Frontal cortex (tissue), 4 donors: Measurements from ENCODE around the gene DCAF11. TPM values are rescaled to one million over a fixed set of nuclear protein-coding genes. Genes with fewer than 3 reads are reported as not detected.

ENCODE experiments used
- DNase-seq, 2 donors: peaks; one replicate each; pipeline ENCODE4 v3.0.0; 2012; ENCODE audit warnings: low spot score in 2 of 2
- FAIRE-seq: peaks from 2 replicates; lab custom pipeline; 2012; peaks lifted over from hg19 to GRCh38; lab: Jason Lieb, UNC
- total RNA-seq: library from RNA; depleted of rRNA; stranded (reverse); fragments of >200 nt; gene quantifications from one replicate; pipeline ENCODE4 v1.2.3, GENCODE V29; 2014
- donor health status: control.
- donor health status: control.
- donor health status: control.

Gene DCAF11
- total RNA-seq, result 56.7 TPM

DNA sequence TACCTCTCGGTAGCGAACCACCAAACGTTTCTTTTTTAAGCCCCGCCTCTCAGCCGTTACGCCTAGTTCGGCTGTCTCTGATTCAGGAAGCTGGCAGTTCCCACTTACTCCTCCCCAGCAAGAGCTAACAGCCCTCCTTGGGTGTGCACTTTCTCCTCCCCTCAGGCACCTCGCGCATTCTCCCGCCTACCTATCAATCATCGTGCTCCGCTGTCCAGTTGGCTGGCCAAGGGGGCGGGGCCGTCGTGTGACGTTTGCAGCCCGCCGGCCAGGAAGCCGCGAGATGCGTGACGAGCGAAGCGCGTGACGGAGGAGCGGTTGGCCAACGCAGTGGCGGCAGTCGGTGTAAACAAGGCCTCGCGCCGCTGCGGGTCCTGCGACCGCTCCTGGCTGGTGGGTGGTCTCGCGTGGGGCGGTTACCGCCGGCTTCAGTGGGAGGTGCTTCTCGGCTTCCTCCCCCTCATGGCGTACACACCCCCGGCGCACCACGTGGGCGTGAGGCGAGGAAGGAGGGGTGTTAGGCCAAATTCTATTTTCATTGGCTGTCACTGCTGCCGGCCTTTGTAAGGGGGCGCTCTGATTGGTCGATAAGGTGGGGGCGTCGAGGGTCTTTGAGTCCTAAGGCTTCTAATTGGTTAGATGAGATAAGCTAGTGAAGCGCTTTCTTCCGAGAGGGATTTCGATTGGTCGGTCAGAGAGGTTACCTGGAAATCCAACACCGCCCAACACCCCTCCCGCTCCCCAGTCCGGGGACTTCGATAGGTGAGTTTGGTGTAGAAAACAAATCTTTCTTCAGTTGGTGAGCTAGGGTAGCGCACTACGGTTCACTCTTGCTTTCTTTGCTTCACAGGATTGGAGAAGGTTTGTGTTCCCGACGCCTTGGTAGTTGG lies at the start of gene DCAF11, which contains the start of gene NRL:
DCAF11 (plus strand) TSS at position 246 of the 890 bp plus-strand sequence. CDS start 818 bp downstream, outside the sequence.
NRL (minus strand) TSS at position 418 of the 890 bp plus-strand sequence. CDS start 32,101 bp downstream, outside the sequence.
- FAIRE-seq, result peak; percentile 90
- DNase-seq, result peak; percentile 97

DNA sequence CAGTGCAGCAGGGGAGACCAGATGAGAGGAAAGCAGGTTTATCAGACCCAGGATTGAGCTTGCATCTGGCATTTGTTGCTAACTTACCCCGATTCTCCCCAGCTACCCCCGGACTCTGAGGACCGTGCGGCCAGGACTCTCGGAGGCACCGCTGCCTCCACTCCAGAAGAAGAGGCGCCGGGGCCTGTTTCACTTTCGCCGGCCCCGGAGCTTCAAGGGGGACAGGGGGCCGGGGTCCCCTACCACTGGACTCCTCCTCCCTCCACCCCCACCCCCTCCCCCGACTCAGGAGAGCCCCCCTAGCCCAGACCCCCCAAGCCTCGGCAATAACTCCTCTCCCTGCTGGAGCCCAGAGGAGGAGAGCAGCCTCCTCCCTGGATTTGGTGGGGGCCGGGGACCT lies 49.7 kb upstream of the DCAF11 start:
- no peak for FAIRE-seq
- no peak for DNase-seq

DNA sequence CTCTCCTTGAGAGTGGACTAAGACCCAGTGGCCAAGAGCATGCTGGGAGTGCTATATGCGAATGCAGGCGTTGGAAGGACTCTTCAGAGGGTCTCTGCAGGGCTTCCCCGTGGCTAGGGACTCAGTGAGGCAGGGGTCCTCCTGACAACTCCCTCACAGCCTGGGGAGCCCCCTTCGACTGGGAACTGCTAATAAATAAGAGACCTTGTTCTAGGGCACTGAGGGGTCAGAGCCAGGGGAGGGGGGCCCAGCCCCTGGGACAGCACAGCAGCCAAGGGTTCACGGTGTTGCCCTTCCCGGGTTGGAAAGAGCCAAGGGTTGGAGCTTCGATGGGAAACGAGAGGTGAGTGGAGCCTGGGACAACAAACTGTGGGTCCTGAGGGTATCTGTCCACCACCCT lies 49.2 kb upstream of the DCAF11 start:
- FAIRE-seq (no peak), DNase-seq (no peak)

DNA sequence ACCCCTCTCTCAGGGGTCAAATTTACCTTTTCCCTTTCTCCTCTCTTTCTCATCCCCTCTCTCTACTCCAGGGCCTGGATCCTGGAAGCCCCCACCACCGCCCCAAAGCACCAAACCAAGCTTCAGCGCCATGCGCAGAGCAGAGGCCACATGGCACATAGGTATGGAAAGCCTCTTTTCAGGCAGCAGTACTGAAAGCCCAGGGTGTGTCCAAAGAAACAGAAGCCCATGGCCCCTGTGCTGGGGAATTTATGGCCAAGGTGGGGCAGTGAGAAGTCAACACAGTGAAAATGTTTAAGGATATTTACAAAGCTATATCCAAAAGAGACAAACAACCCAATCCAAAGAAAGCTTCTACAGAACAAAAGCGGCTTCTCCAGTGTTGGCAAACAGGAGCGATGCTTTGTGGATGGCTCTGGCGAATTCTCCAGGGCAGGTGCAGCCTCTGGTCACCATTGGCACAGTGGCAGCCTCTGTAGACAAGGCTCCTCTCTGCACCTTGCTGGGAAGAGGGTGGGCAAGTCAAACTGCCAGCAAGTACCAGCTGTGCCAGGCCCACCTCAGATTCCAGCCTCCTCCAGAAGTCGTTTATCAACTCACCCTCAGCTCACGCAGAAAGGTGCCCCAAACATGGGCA lies 48.0 kb upstream of the DCAF11 start:
- no peak for DNase-seq
- FAIRE-seq, result no peak

DNA sequence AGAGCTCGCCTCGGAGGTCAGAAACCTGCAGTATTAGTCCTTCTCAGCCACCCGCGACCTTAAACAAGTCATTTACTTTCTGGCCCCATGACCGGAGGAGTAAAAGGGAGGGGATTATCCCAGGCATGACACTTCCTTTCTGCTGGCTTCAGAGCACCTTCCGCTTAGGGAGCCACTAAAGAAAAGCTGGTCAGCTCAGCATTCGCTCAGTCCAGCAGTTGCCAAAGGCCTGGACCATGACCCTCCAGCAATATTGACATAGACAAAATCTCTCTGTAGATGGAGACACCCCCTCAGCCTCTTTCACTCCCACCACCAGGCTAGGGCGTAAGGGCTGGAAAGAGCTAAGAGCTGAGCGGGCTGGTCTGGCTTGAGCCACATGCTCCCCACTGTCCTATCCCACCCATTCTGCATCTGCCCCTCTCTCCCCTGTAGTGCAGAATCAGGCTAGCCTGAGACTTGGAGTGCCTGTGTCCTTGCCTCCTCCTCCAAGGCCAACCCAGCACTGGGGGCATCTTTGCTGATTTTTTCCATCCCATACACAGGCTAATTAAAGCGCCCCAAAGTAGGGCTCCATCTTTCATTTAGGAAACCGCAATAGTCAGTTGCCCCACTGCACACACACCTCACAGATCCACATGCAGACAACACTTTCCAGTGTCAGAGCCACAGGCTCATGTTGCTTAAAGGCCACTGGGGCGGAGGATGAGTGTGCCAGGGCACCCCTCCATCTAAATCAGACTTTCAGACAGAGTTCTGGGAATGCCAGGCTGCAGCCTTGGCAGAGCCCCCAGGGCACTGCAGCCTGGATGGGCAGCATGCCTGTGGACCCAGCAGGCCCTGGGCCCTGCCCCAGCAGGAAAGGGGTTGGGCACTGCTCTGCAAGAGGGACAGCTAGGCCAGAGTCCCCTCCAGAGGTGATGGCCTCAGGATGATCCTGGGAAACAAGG lies 47.2 kb upstream of the DCAF11 start:
- DNase-seq (no peak), FAIRE-seq (no peak)

DNA sequence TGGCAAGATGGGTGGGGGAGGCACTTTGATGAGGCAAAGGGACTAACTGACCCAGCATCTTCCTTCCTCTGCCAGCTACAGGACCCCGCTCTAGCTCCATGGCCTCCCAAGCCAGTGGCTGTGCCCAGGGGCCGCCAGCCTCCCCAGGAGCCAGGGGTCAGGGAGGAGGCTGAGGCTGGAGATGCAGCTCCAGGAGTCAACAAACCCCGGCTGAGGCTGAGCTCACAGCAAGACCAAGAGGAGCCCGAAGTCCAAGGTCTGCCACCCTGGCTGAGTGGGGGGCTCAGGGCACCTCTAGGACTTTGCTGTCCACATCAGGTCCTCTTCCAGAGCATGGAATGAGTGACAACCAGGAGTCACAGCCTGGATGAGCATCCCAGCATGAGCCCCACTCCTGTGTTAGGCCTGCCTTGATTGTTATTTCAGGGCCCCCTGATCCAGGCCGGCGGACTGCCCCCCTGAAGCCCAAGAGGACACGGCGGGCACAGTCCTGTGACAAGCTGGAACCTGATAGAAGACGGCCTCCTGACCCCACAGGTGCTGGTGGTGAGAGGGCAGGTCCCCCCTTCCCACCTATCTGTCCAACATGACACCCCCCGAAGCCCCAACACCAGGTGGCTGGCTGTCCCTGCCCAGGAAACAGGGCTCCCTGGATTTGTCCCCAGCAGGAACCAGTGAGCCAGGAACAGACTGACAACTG lies 45.7 kb upstream of the DCAF11 start:
- no peak for DNase-seq

DNA sequence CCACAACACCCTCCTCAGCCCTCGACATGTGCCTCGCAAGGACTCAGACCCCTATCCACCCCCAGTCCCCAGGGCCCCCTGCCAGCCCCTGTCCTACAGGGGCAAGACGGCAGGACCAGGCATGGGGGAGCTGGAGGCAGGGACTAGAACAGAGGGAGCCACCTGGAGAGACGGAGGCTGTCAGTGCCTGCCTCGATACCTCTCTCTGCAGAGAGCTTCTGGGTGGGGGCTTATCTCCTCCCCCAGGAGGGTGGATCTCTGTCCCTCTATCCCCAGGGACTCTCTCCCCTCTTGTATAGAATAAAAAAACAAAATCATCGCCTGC lies 45.2 kb upstream of the DCAF11 start:
- FAIRE-seq, result no peak
- DNase-seq, result no peak

More for the DNA sequence above, 45.7 kb upstream of the DCAF11 start:
- no peak for FAIRE-seq

DNA sequence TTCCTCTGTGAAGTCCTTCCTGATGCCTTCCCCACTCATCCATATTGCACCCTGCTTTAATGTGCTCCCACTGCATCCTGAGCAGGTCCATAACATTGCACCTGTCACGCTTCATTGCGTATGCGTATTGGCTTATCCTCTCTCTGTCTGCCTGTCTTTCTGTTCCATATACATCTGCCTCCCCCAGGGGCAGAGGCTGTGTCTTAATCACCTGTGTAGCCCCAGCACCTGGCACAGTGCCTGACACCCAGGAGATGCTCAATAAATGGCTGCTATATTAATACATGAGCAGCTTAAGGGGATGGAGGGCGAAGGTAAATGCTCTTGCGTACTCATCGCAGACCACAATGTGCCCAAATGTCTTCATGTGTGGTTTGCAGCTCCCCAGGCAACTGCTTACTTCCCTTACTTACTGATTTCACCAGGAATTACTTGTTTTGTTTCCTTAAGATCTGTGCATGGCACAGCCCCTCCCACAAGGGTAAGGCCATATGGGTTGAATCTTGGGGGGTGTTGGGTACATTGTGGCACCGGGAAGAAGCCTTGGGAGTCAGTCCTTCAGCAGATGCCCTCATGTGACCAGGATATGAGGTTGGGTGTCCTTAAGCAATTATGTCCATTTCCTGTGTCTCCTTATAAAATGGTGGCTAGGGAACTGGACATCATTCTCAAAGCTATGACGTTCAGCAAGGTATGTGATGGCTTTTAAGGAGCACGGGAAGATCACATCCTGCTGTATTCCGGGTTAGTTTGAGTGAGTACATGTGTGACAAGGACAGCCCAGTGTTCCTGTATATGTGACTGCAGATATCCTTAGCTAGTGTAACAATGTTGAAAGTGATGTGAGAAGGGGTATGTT lies 44.1 kb upstream of the DCAF11 start:
- FAIRE-seq, result no peak

DNA sequence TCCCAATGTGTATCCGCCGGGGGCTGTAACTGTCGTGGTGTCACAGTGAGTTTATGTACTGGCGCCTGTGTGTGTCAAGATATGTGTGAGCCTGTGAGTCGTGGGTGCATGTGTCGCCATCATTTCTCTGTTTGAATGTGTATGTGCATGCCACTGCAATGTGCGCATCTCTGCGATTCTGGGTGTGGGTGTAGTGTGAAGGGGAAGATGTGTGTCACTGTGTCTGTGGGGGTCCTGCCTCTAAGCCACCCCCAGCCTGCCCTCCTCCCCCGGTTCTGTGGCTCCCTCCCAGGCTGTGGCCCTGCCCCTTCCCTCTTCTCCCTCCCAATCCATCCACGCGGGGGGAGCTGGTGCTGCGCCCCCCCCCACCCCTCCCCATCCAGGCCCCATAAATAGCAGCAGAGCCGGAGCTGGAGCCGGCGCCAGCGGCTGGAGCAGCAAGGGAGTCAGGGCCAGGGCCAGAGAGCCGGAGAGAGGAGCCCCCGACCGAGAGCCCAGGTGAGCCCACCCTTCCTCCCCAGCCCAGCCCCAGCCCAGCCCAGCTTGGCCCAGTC lies 43.4 kb upstream of the DCAF11 start, which contains the start of gene CPNE6:
CPNE6 (plus strand) TSS at position 419 of the 554 bp plus-strand sequence. CDS start 1,375 bp downstream, outside the sequence.
- FAIRE-seq, result no peak
- no peak for DNase-seq

More for the DNA sequence above, 44.1 kb upstream of the DCAF11 start:
- no peak for DNase-seq

DNA sequence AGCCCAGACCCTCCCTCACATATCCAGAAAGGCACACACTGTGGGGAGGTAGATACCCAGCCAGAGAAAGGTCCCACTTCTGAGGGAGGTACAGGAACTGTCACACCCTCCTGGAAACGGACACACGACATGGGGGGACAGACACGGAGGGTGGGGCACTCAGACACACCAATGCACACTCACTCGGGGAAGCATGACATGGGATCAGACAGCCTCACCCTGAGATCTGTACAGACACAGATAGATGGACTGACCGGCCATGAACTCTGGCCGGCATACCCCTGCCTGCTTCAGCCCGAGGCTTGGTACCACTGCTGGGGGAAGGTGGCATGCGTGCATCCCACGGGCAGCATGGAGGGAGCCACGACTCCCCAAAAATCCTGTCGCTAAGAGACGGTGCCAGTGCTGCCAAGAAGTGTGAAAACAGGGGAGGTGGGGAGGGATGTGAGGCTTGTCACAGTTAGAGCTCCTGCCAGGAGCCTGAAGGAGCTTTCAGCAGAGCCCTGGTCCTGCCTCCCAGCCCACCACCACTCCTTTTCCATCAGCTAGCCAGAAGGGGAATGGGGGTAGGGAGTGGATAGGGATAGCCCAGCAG lies 42.6 kb upstream of the DCAF11 start:
- FAIRE-seq, result no peak

DNA sequence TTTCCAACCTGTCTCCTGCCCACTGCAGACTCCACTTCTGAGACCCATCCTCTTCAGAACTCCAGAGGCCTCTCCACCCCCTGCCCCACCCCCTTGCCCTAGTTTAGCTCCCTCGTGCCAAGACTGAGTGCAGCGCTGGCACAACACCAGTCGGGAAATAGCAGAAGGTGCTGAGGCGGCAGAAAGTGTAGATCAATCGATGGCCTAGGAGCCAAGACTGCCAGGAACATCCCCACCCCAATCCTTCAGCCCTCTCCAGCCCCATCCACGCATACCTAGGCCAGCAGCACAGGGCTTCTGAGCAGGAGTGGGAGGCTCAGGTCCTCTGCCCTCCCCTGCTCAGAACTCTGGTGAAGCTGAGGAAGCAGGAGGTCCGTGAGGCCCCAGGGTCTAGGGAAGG lies 42.1 kb upstream of the DCAF11 start:
- DNase-seq (no peak), FAIRE-seq (no peak)

More for the DNA sequence above, 42.6 kb upstream of the DCAF11 start:
- no peak for DNase-seq

DNA sequence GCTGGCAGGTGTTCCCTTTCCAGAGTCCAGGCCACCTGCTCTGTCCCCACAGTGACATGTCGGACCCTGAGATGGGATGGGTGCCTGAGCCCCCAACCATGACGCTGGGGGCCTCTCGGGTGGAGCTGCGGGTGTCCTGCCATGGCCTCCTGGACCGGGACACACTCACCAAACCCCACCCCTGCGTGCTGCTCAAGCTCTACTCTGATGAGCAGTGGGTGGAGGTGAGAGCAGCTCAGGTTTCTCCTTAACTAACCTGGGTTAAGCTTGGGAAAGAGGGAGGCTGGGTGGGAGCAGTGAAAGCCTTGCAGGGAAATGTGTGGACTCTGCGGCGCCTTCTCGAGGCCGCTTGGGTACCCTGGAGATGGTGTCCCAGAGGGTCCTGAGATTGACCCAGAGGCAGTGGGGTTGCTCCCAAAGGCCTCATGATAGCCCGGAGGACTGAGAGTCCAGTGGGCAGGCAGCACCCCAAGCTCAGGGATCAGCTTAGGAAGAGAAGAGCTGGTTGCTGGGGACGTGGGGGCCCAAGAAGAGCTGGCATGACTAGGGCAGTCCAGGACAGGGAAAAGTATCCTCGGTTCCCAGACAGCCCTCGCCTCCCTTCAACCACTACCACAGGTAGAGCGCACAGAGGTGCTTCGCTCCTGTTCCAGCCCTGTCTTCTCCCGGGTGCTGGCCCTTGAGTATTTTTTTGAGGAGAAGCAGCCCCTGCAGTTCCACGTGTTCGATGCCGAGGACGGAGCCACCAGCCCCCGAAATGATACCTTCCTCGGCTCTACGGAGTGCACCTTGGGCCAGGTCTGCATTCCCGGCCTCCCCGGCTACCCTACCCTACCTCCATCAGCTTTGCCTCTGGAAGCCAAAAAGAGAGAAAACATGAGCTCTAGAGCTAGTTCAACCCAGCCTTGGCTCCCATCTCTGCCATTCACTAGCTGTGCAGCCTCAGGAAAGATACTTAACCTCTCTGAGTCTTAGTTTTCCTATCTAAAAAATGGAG lies 41.4 kb upstream of the DCAF11 start:
- no peak for FAIRE-seq

DNA sequence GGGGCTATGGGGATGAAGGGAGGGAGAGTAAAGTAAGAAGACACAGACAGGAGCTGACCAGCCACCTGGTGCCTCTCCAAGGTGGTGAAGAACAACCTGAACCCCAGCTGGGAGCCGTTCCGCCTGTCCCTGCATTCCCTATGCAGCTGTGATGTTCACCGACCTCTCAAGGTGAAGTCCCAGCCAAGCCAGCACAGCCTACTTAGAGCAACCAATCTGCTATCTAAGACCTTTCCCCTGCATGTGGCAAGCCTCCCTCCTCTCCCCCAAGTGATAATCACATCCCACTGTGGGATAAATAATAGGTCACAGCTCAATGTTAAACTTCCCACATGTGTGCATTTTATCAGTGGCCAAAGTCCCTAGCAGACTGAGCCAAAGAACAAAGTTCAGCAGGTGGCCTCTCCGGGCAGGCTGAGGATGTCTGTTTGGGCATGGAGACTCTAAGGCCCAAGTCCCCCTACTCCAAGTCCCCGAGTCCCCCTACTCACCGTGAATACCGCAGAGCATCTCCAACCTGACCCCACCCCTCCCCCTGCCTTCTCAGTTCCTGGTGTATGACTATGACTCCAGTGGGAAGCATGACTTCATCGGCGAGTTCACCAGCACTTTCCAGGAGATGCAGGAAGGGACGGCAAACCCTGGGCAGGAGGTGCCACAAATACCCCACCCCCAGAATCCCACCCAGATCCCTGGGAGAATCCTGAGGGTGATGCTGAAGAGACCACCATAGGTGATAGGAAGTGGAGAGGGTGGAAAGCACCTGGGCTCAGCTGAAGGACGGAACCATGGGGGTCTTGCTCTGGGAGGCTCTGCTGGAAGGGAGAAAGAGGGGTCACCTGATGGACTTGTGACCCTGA lies 39.7 kb upstream of the DCAF11 start:
- FAIRE-seq, result no peak
- DNase-seq, result no peak

More for the DNA sequence above, 41.4 kb upstream of the DCAF11 start:
- DNase-seq, result no peak

DNA sequence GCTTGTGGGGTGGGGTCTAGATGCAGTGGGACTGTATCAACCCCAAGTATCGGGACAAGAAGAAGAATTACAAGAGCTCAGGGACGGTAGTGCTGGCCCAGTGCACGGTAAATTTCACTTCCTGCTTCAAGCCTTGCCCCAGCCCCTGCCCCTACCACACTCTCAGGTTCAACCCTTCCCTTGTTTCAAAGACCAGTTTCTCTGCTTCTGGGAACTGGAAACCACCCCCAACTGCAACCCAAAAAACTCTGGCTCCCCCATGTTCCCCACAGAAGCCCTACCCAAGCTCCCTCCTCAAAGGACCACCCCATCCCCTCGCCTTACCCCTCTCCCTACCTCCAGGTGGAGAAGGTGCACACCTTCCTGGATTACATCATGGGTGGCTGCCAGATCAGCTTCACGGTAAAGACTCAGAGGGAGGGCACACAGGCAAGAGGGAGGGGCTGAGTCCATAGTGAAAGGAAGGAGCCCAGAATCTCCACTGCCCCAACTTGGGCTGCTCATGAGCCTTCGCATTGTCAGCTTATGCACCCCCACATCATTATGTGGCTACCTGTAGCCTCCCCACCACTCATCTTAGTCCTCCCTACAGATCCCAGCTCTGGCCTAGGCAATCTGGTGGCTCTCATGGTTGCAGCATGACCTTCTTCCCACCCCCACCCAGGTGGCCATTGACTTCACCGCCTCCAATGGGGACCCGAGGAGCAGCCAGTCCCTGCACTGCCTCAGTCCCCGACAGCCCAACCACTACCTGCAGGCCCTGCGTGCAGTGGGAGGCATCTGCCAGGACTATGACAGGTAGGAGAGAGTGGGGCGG lies 38.9 kb upstream of the DCAF11 start:
- FAIRE-seq, result no peak

DNA sequence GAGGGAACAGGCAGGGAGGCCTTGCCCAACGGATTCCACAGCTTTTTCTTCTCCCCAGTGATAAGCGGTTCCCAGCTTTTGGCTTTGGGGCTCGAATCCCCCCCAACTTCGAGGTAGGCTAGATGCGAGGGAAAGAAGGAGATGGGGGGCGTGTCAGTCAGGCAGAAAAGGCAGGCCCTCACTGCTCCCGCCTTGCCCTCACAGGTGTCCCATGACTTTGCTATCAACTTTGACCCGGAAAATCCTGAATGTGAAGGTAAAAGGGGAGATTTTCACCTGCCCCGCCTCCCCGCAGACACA lies 38.3 kb upstream of the DCAF11 start:
- DNase-seq, result no peak
- FAIRE-seq, result no peak

More for the DNA sequence above, 38.9 kb upstream of the DCAF11 start:
- no peak for DNase-seq
